Measurements from ENCODE around the gene ARHGEF26. TPM values are rescaled to one million over a fixed set of nuclear protein-coding genes. Genes with fewer than 3 reads are reported as not detected.

Gene ARHGEF26
- total RNA-seq, 1 experiment from 2014 or later = 7.2 TPM

DNA sequence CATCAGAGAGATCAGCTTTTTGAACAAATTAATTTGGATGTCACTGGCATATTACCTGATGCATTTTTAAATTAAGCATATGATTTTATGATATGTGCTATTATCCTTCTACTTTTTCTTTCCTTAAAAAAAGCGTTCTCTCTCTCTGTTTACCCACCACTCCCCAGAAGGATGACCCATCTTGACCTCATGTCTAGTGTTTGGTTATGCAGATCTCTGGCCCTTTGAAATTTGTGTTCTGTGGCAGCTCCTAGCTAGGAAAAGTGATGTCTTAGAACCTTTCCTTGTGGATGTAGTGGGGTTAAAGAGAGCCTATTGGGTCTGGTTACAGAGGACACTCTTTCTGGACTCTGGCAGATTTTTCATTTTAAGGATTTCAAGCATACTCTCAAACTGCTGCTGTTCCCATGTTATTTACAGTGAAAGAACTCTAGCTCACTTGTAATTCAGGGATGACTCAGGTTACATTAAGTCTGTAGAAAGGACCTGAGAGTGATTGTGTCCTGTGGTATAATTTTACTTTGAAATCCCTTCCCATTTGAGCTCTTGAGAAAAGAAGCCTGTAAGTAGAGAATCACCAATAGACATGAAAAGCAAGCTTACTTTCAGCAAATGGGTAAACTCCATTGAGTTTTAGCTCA is 23.8 kb downstream of the ARHGEF26 start:
- ATAC-seq (no peak), DNase-seq (ENCODE audit: low read depth, low spot score) (no peak)
- no peak overlapping the region for H3K4me2 ChIP-seq (ENCODE audit: low read length)
- H3K79me2 ChIP-seq (ENCODE audit: insufficient read depth, low read length) = no peaks in the 10 kb centered on the region
- H3K4me1 ChIP-seq (ENCODE audit: control insufficient read depth in 1 of 2, insufficient read depth in 2 of 2, low read length in 2 of 2) = peaks cover 0 to 7% of the 10 kb centered on the region in 2 experiments; a peak in 1 of 4 replicates
- no peaks in the 10 kb centered on the region for H3K36me3 ChIP-seq (ENCODE audit: control insufficient read depth in 1 of 2, insufficient read depth in 2 of 2, low read length in 2 of 2)
- ChIA-PET CTCF (no interaction called here), RAD21 (ENCODE audit: low non-redundant PET in 1 of 2, low total read pairs in 2 of 2, uncharacterized antibody in 2 of 2, unreplicated experiment in 2 of 2) (no interaction called here), POLR2A (no interaction called here)
- no peaks in the 10 kb centered on the region for H4K20me1 ChIP-seq (ENCODE audit: insufficient read depth)
- H3K4me3 ChIP-seq (replicated peaks in 1 of 2; ENCODE audit: low read depth in 1 of 2, low read length in 2 of 2) = no peak overlapping the region
- BruUV-seq (replicated peaks) = no TSS peak
- H2AFZ ChIP-seq (ENCODE audit: low read depth, low read length, poor library complexity, severe bottlenecking) = no peak overlapping the region
- intact Hi-C loops (cut with micrococcal nuclease) = no loop called here
- H3K9me3 ChIP-seq (ENCODE audit: control insufficient read depth in 1 of 2, insufficient read depth in 1 of 2, low read depth in 1 of 2, low read length in 2 of 2) = no peaks in the 10 kb centered on the region
- H3K9ac ChIP-seq (ENCODE audit: low read length) = no peak overlapping the region
- no peak for TF ChIP-seq POLR2AphosphoS5 (IDR thresholded peaks at IDR 0.05; ENCODE audit: low read depth, low read length)
- TF ChIP-seq, protein P1, sequence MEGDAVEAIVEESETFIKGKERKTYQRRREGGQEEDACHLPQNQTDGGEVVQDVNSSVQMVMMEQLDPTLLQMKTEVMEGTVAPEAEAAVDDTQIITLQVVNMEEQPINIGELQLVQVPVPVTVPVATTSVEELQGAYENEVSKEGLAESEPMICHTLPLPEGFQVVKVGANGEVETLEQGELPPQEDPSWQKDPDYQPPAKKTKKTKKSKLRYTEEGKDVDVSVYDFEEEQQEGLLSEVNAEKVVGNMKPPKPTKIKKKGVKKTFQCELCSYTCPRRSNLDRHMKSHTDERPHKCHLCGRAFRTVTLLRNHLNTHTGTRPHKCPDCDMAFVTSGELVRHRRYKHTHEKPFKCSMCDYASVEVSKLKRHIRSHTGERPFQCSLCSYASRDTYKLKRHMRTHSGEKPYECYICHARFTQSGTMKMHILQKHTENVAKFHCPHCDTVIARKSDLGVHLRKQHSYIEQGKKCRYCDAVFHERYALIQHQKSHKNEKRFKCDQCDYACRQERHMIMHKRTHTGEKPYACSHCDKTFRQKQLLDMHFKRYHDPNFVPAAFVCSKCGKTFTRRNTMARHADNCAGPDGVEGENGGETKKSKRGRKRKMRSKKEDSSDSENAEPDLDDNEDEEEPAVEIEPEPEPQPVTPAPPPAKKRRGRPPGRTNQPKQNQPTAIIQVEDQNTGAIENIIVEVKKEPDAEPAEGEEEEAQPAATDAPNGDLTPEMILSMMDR (IDR thresholded peaks at IDR 0.05 in 2 of 3, conservative IDR thresholded peaks at IDR 0.05 in 1 of 3; ENCODE audit: borderline replicate concordance in 1 of 3, insufficient read depth in 1 of 3, low read depth in 2 of 3, low read length in 2 of 3) = no peak
- TF ChIP-seq, protein P2, sequence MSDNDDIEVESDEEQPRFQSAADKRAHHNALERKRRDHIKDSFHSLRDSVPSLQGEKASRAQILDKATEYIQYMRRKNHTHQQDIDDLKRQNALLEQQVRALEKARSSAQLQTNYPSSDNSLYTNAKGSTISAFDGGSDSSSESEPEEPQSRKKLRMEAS (IDR thresholded peaks at IDR 0.05) = no peak
- TF ChIP-seq EZH2 (IDR thresholded peaks at IDR 0.05) = no peak
- TF ChIP-seq SP1 (IDR thresholded peaks at IDR 0.05; ENCODE audit: low read depth) = no peak
- TF ChIP-seq, protein P3, sequence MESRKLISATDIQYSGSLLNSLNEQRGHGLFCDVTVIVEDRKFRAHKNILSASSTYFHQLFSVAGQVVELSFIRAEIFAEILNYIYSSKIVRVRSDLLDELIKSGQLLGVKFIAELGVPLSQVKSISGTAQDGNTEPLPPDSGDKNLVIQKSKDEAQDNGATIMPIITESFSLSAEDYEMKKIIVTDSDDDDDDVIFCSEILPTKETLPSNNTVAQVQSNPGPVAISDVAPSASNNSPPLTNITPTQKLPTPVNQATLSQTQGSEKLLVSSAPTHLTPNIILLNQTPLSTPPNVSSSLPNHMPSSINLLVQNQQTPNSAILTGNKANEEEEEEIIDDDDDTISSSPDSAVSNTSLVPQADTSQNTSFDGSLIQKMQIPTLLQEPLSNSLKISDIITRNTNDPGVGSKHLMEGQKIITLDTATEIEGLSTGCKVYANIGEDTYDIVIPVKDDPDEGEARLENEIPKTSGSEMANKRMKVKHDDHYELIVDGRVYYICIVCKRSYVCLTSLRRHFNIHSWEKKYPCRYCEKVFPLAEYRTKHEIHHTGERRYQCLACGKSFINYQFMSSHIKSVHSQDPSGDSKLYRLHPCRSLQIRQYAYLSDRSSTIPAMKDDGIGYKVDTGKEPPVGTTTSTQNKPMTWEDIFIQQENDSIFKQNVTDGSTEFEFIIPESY (IDR thresholded peaks at IDR 0.05; ENCODE audit: extremely low read depth, insufficient replicate concordance, low read length) = no peak
- TF ChIP-seq JUND (IDR thresholded peaks at IDR 0.05) = no peak
- no peak for TF ChIP-seq ZNF274 (IDR thresholded peaks at IDR 0.05; ENCODE audit: low read depth, low read length)
- TF ChIP-seq SRF (IDR thresholded peaks at IDR 0.05; ENCODE audit: low read depth) = no peak
- TF ChIP-seq EGR1 (IDR thresholded peaks at IDR 0.05; ENCODE audit: low read depth) = no peak
- TF ChIP-seq EZH2phosphoT487 (IDR thresholded peaks at IDR 0.05; ENCODE audit: borderline replicate concordance) = no peak
- TF ChIP-seq RAD21 (IDR thresholded peaks at IDR 0.05; ENCODE audit: low read depth) = no peak
- H3K9me2 ChIP-seq (ENCODE audit: insufficient read depth) = no peaks in the 10 kb centered on the region
- H3K27ac ChIP-seq (ENCODE audit: low read depth, low read length) = no peak overlapping the region
- no peaks in the 10 kb centered on the region for H3K27me3 ChIP-seq (ENCODE audit: insufficient read depth, low read length)

All from HCT116 (cell line).